ENCODE results near the gene C11orf97. TPM values are rescaled to one million over a fixed set of nuclear protein-coding genes. Genes with fewer than 3 reads are reported as not detected.

Gene C11orf97
- total and polyA plus RNA-seq, 4 experiments from 2014 or later: not detected

- H3K9me3 Mint-ChIP-seq: no peaks in the 10 kb centered on the region
- Histone ChIP-seq H3K9me3 (ENCODE audit: control insufficient read depth in 1 of 2, low read length in 2 of 2) (no peaks in the 10 kb centered on the region), H3K4me3 (ENCODE audit: low read length in 2 of 2) (no peak overlapping the region), H3K4me1 (ENCODE audit: insufficient read depth, low read length) (no peaks in the 10 kb centered on the region), H3K27ac (ENCODE audit: low read depth, low read length) (no peak overlapping the region), H3K27me3 (ENCODE audit: insufficient read depth, low read length) (peaks cover 5% of the 10 kb centered on the region), H3K36me3 (ENCODE audit: insufficient read depth, low read length) (no peaks in the 10 kb centered on the region)
- intact Hi-C loops (cut with micrococcal nuclease): no loop called here
- no peak for DNase-seq
- no peaks in the 10 kb centered on the region for H3K36me3 Mint-ChIP-seq
- POLR2A ChIA-PET (ENCODE audit: partially characterized antibody): no interaction called here
- H3K27me3 Mint-ChIP-seq: peaks cover 15 to 33% of the 10 kb centered on the region in 2 donors
- H3K4me1 Mint-ChIP-seq: no peaks in the 10 kb centered on the region
- CTCF ChIA-PET (ENCODE audit: partially characterized antibody): interaction anchor here (1.2 to 2.6 kb wide), 2 partner anchors 12 to 14 kb away, joined by 3 to 6 read pairs; no protein-coding TSS in a partner anchor
- H3K4me3 Mint-ChIP-seq: peak overlapping the region in 1 of 8 donors; percentile 1
- no peak overlapping the region for H3K27ac Mint-ChIP-seq
Observed at GRCh38 chr11:94533696-94534630, 21.7 kb downstream of the C11orf97 start.

- H3K27me3 Mint-ChIP-seq: peaks cover 12 to 23% of the 10 kb centered on the region in 2 donors
- intact Hi-C loops (cut with micrococcal nuclease): no loop called here
Observed at GRCh38 chr11:94536386-94536785, 24.1 kb downstream of the C11orf97 start.

GRCh38 chr11:94537031-94537600, 24.9 kb downstream of the C11orf97 start:
- H3K36me3 Mint-ChIP-seq: no peaks in the 10 kb centered on the region
- H3K27ac ChIP-seq (ENCODE audit: low read depth, low read length): no peak overlapping the region
- DNase-seq: no peak
- no peaks in the 10 kb centered on the region for H3K9me3 ChIP-seq (ENCODE audit: control insufficient read depth in 1 of 2, low read length in 2 of 2)
- no peaks in the 10 kb centered on the region for H3K4me1 Mint-ChIP-seq
- H3K4me1 ChIP-seq (ENCODE audit: insufficient read depth, low read length): no peaks in the 10 kb centered on the region
- ChIA-PET POLR2A (ENCODE audit: partially characterized antibody) (no interaction called here), CTCF (ENCODE audit: partially characterized antibody) (no interaction called here)
- intact Hi-C loops (cut with micrococcal nuclease): no loop called here
- no peak overlapping the region for H3K4me3 ChIP-seq (ENCODE audit: low read length in 2 of 2)
- peaks cover 10 to 23% of the 10 kb centered on the region in 2 donors for H3K27me3 Mint-ChIP-seq
- no peak overlapping the region for H3K4me3 Mint-ChIP-seq
- H3K9me3 Mint-ChIP-seq: no peaks in the 10 kb centered on the region
- H3K36me3 ChIP-seq (ENCODE audit: insufficient read depth, low read length): no peaks in the 10 kb centered on the region
- no peak overlapping the region for H3K27ac Mint-ChIP-seq
- peaks cover 5% of the 10 kb centered on the region for H3K27me3 ChIP-seq (ENCODE audit: insufficient read depth, low read length)

More at GRCh38 chr11:94536386-94536785, 24.1 kb downstream of the C11orf97 start:
- no peaks in the 10 kb centered on the region for H3K36me3 ChIP-seq (ENCODE audit: insufficient read depth, low read length)
- H3K9me3 ChIP-seq (ENCODE audit: control insufficient read depth in 1 of 2, low read length in 2 of 2): no peaks in the 10 kb centered on the region
- Mint-ChIP-seq H3K4me1 (no peaks in the 10 kb centered on the region), H3K36me3 (no peaks in the 10 kb centered on the region), H3K4me3 (no peak overlapping the region), H3K27ac (no peak overlapping the region), H3K9me3 (no peaks in the 10 kb centered on the region)
- POLR2A ChIA-PET (ENCODE audit: partially characterized antibody): no interaction called here
- CTCF ChIA-PET (ENCODE audit: partially characterized antibody): no interaction called here
- peaks cover 5% of the 10 kb centered on the region for H3K27me3 ChIP-seq (ENCODE audit: insufficient read depth, low read length)
- H3K4me3 ChIP-seq (ENCODE audit: low read length in 2 of 2): no peak overlapping the region
- no peak overlapping the region for H3K27ac ChIP-seq (ENCODE audit: low read depth, low read length)
- DNase-seq: no peak
- no peaks in the 10 kb centered on the region for H3K4me1 ChIP-seq (ENCODE audit: insufficient read depth, low read length)

GRCh38 chr11:94539420-94539819, 27.2 kb downstream of the C11orf97 start:
- Mint-ChIP-seq H3K27me3 (peaks cover 6 to 21% of the 10 kb centered on the region in 2 donors), H3K36me3 (peaks cover 0 to 5% of the 10 kb centered on the region in 2 donors), H3K4me3 (no peak overlapping the region), H3K4me1 (peaks cover 7 to 13% (median 9%) of the 10 kb centered on the region in 4 donors), H3K9me3 (no peaks in the 10 kb centered on the region), H3K27ac (no peak overlapping the region)
- no peak for DNase-seq
- Histone ChIP-seq H3K27me3 (ENCODE audit: insufficient read depth, low read length) (peaks cover 5% of the 10 kb centered on the region), H3K4me3 (ENCODE audit: low read length in 2 of 2) (no peak overlapping the region), H3K27ac (ENCODE audit: low read depth, low read length) (no peak overlapping the region), H3K36me3 (ENCODE audit: insufficient read depth, low read length) (no peaks in the 10 kb centered on the region), H3K9me3 (ENCODE audit: control insufficient read depth in 1 of 2, low read length in 2 of 2) (no peaks in the 10 kb centered on the region), H3K4me1 (ENCODE audit: insufficient read depth, low read length) (peaks cover 7% of the 10 kb centered on the region)
- ChIA-PET POLR2A (ENCODE audit: partially characterized antibody) (no interaction called here), CTCF (ENCODE audit: partially characterized antibody) (no interaction called here)
- intact Hi-C loops (cut with micrococcal nuclease): no loop called here

- Mint-ChIP-seq H3K27me3 (no peaks in the 10 kb centered on the region), H3K4me3 (peak within 1 kb of the TSS; percentile 97 to 100 (median 99)), H3K9me3 (no peaks in the 10 kb centered on the region), H3K36me3 (peaks cover 6 to 8% of the 10 kb centered on the region in 2 donors), H3K27ac (peak within 1 kb of the TSS; percentile 91 to 100 (median 99)), H3K4me1 (peaks cover 25 to 41% (median 35%) of the 10 kb centered on the region in 4 donors)
- ChIA-PET POLR2A (ENCODE audit: partially characterized antibody) (interaction anchor here (1.0 to 1.8 kb wide), 6 partner anchors 9 to 802 kb away, joined by 3 to 9 read pairs (median 4); partner anchors contain the start of genes C11orf54, CWC15, KDM4D and MED17), CTCF (ENCODE audit: partially characterized antibody) (no interaction called here)
- peak; percentile 66 to 77 (median 74) for DNase-seq
- peak within 1 kb of the TSS; percentile 83 for H3K27ac ChIP-seq (ENCODE audit: low read depth, low read length)
- peak within 1 kb of the TSS in 1 of 2 donors; percentile 70 for H3K4me3 ChIP-seq (ENCODE audit: low read length in 2 of 2)
- peaks cover 44% of the 10 kb centered on the region for H3K4me1 ChIP-seq (ENCODE audit: insufficient read depth, low read length)
- intact Hi-C loops (cut with micrococcal nuclease): loop anchor here (1.0 to 5.0 kb wide), 4 partner anchors 25 to 1247 kb away; partner anchors contain the start of genes ANKRD49, CEP57, CWC15 and KDM4D
- no peaks in the 10 kb centered on the region for H3K9me3 ChIP-seq (ENCODE audit: control insufficient read depth in 1 of 2, low read length in 2 of 2)
- no peaks in the 10 kb centered on the region for H3K36me3 ChIP-seq (ENCODE audit: insufficient read depth, low read length)
- H3K27me3 ChIP-seq (ENCODE audit: insufficient read depth, low read length): no peaks in the 10 kb centered on the region
Observed at GRCh38 chr11:94543695-94544645, 31.7 kb downstream of the C11orf97 start, which contains the start of gene FUT4. Gene FUT4, plus strand, starts transcription at chr11:94543921. Its CDS starts 213 bp downstream, at chr11:94544134.

- Histone ChIP-seq H3K27me3 (ENCODE audit: insufficient read depth, low read length) (no peaks in the 10 kb centered on the region), H3K9me3 (ENCODE audit: control insufficient read depth in 1 of 2, low read length in 2 of 2) (no peaks in the 10 kb centered on the region), H3K36me3 (ENCODE audit: insufficient read depth, low read length) (no peaks in the 10 kb centered on the region), H3K27ac (ENCODE audit: low read depth, low read length) (peak overlapping the region; percentile 83), H3K4me3 (ENCODE audit: low read length in 2 of 2) (peak overlapping the region in 1 of 2 donors; percentile 70), H3K4me1 (ENCODE audit: insufficient read depth, low read length) (peaks cover 47% of the 10 kb centered on the region)
- POLR2A ChIA-PET (ENCODE audit: partially characterized antibody): interaction anchor here (1.0 to 1.8 kb wide), 5 partner anchors 8 to 803 kb away, joined by 3 to 9 read pairs (median 5); partner anchors contain the start of genes C11orf54, CWC15, KDM4D and MED17
- no peaks in the 10 kb centered on the region for H3K9me3 Mint-ChIP-seq
- intact Hi-C loops (cut with micrococcal nuclease): loop anchor here (2.0 to 5.0 kb wide), 3 partner anchors 26 to 1246 kb away; partner anchors contain the start of genes CEP57, CWC15 and KDM4D
- CTCF ChIA-PET (ENCODE audit: partially characterized antibody): interaction anchor here (1.1 kb wide), 1 partner anchor 25 kb away, joined by 3 read pairs; no protein-coding TSS in a partner anchor
- peak in 1 of 5 donors; percentile 36 for DNase-seq
- H3K4me1 Mint-ChIP-seq: peaks cover 31 to 44% (median 39%) of the 10 kb centered on the region in 4 donors
- peaks cover 8 to 9% of the 10 kb centered on the region in 2 donors for H3K36me3 Mint-ChIP-seq
- H3K27ac Mint-ChIP-seq: peak overlapping the region in 3 of 7 donors; percentile 42 to 74 (median 53)
- no peaks in the 10 kb centered on the region for H3K27me3 Mint-ChIP-seq
- H3K4me3 Mint-ChIP-seq: peak overlapping the region in 7 of 8 donors; percentile 57 to 83 (median 81)
Observed at GRCh38 chr11:94544646-94545263, 32.5 kb downstream of the C11orf97 start.

All from CD4-positive, alpha-beta memory T cell (primary cell).